HG03060 (cell line): ENCODE measurements around the gene SCNN1G.
"Not testable (repeated sequence)": the region's sequence is repeated elsewhere in the genome, so short reads cannot be mapped to it uniquely, and the experiment has no call there.

Experiments used
- ATAC-seq: cut with Tn5 transposase; IDR thresholded peaks from one replicate; pipeline ENCODE4 v1.9.1; 2021; ENCODE audit warnings: low read depth, moderate number of reproducible peaks; ENCODE audit not compliant: unreplicated experiment

The SCNN1G gene, protein sequence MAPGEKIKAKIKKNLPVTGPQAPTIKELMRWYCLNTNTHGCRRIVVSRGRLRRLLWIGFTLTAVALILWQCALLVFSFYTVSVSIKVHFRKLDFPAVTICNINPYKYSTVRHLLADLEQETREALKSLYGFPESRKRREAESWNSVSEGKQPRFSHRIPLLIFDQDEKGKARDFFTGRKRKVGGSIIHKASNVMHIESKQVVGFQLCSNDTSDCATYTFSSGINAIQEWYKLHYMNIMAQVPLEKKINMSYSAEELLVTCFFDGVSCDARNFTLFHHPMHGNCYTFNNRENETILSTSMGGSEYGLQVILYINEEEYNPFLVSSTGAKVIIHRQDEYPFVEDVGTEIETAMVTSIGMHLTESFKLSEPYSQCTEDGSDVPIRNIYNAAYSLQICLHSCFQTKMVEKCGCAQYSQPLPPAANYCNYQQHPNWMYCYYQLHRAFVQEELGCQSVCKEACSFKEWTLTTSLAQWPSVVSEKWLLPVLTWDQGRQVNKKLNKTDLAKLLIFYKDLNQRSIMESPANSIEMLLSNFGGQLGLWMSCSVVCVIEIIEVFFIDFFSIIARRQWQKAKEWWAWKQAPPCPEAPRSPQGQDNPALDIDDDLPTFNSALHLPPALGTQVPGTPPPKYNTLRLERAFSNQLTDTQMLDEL

DNA sequence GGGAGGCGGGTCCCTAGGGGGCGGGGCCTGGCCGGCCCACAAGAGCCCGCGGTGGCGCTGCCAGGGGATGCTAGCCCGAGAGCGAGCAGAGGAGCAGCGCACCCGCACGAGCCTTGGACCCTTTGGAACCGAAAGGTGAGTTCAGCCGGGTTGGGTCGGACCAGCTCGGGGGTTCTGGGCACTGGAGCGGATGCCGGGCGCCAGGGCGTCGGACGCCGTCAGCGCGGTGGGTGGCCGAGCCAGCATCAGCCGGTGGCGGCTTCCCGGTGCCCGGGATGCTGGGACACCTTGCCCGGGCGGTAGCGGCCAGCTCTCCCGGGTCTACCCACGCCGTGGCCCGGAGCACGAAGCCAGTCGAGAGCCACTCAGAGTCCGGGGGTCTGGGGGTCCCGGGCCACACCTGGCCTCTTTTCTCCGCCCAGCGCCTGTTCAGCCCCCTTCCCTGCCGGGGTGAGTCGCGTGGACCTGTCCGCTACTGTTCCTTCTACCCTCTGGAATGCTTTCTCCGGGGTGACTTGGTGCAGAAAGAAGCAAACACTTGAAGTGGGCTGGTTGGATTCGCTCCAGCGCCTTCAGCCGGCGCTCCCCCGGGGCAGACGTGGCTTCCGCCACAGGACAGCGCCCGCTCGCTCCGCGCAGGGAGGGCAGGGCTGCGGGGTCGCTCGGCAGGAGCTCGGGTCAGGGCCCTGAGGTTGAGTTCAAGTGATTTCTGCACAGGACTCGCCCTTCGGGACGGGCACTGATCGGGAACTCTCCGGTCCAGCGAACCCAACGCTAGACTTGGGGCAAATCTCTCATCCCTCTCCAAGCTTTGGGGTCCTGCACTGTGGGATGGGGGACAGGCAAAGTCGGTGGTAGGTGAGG lies at the start of gene SCNN1G:
SCNN1G (plus strand) TSS at position 67 of the 864 bp plus-strand sequence. CDS start 3,527 bp downstream, outside the sequence.
- ATAC-seq: no peak

DNA sequence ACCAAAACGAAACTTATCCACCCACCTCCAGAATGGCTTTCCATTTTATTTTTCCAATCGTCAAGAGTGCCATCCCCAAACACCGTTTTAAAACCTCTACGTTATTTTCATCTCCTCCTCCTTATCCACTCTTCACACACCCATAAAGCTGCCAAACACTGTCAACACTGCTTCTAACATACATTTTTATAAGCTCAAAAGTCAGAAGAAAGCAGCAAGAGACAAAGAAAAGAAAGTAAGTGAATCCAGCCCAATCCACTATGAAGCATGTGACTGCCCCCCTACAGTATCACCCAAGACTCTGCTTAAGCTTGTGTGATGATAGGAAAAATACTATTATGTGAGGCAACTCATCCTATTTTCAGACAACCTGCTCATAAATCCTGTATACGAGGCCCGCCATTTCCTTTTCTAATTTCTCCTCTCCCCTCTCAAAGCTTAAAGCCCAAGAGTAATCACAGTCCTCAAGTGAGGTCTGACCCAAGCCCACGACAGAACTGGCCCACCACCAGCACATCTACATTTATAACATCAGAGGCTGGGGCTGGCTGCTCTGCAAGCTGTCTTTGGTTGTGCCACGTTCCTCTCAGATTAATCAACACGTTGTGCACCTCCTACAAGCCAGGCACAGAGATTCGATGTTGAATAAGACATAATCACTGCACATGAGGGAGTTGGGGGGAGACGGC lies 49.6 kb upstream of the SCNN1G start:
- no peak for ATAC-seq

DNA sequence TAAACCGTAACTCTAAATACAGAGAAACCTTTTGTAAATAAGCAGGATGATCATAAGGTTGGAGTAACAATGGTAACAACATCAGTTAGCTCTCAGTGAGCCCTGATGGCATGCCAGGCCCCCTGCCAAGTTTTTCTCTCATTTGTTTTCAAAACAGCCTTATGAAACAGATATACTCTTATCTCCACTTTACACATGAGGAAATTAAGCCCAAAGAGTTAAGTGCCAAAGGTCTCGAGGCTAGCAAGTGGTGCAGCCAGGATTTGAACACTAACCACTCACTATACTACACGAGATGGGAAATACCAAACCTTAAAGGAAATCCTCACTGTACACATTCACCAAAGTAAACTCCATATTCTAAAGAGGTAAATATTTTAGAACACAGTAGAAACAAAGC lies 48.3 kb upstream of the SCNN1G start:
- no peak for ATAC-seq

DNA sequence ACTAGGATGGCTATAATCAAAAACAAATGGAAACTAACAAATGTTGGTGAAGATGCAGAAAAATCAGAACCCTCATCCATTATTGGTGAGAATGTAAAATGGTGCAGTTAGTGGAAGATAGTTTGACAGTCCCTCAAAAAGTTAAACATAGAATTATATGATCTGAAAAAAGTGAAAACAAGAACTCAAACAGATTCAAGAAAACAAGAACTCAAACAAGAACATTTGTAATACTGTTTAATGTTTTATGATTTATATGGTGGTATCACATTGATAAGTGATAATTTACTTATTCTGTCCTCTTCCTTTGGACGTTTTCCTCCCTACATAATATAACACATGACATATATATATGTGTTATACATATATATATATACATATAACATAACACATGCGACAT lies 45.3 kb upstream of the SCNN1G start:
- ATAC-seq: no peak

DNA sequence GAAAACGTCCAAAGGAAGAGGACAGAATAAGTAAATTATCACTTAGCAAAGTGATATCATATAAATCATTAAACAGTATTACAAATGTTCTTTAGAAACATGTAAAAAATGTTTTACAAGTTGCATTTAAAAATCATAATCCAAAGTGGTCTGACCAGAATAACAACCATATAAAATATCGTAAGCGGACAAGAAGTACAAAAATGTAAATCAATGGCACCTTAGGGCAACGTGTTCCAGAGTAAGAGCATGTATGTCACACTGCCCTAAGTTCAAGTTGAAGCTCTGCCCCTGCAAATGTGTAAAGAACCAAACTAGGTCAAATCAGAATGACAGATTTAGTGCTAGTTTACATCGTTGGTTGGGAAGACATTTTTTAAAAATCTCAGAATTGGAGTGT lies 44.7 kb upstream of the SCNN1G start:
- no peak for ATAC-seq

DNA sequence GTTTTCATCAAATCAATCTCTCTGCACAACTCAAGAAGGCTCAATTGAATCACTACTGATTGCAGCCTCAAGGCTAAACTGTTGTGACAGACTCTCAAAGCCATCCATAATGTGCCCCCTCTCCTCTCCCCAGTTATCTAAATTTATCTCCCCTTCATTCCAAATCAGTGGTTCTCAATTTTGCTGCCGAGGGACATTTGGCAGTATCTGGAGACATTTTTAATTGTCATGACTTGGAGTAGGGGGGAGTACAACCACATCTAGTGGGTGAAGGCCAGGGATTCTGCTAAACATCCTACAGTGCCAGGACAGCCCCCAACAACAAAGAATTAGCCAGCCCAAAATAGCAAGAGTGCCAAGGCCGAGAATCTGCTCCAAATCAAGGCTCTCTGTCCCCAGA lies 42.4 kb upstream of the SCNN1G start:
- no peak for ATAC-seq

DNA sequence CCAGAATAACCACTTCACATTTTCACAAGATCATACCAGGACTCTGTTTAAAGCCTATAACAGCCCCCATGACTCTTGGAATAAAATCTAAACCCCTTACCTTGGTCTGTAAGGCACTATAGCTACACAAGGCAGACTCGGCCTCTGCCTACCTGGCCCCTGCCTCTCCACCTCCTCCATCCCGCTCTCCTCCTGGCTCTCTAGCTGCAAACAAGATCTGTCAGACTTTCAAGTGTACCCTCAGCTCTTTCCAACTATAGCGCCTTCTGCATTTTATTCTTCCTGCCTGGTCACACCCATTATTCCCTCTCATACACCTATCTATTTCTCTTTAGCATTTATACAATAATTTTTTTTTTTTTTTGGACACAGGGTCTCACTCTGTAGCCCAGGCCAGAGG lies 41.5 kb upstream of the SCNN1G start:
- ATAC-seq: no peak

DNA sequence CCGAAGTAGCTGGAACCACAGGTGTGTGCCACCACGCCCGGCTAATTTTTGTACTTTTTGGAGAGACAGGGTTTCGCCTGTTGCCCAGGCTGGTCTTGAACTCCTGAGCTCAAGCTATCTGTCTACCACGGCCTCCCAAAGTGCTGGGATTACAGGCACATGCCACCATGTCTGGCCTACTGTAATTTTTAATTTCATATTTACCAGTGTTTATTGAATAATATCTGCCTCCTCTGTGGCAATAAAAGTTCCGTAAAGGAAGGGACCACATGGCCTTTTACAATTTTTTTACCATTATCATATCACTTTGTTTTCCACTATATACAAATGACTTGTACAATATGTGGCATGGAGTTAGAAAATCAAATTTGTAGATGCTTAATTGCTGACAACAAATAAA lies 41.0 kb upstream of the SCNN1G start:
- no peak for ATAC-seq

DNA sequence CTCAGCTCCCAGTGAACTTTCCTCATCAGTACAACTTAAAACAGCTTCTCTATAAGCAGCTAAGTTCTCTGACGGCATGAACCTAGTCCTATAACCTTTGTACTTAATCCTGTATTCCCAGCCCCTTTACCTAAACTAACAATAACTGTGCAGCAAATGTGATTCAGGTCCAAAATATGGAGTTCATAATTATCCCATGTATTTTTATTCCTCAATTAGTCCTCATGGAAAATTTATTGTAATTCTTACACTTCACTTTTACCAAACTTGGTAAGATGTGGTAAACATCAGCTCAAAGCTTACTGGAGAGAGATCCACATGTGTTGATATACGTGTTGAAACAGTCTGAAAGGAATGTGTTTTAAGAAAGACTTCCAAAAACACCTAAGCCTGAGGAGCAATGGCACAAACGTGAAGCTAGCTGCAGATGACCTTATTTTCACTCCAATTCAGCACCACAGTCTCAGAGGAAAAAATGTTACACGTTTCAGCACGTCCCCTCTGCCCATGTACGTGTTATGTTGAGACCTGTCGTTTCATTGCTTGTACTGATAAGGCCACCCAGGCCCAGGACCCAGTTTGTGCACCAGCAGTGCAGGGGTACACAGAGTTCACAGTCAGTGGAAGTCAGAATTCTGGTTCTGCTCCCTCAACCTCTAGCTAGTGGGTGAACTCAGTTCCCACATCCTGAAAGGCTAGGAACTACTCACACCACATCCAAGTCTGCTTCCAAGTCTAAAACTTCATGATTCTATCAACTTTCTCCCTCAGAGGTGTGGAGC lies 40.4 kb upstream of the SCNN1G start:
- ATAC-seq: no peak

DNA sequence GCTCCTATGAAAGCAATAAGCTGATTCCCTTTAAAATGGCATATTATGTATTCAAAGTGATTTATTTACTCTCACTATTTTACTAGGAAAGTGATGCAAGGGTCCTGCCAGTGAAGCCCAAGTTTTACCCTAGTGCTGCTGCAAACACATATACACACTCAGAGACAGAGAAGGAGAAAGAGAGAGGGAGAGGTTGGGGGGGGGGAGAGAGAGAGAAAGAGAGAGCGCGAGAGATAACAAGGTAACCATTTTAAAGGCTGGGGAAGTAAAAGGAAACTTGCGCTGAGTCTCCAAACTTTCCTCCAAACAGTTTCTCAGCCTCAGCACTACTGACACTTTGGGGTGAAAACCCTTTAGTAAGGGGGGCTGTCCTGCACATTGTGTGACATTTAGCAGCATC lies 39.2 kb upstream of the SCNN1G start:
- ATAC-seq: no peak

DNA sequence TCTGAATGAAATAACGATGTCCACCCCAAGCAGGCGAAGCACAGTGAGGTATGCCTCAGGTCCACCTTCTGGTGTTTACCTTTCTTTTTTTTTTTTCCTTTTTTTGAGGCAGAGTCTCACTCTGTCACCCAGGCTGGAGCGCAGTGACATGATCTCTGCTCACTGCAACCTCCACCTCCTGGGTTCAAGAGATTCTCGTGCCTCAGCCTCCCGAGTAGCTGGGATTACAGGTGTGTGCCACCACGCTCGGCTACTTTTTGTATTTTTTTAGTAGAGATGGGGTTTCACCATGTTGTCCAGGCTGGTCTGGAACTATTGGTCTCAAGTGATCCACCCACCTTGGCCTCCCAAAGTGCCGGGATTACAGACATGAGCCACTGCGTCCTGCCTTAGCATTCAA lies 38.2 kb upstream of the SCNN1G start:
- not testable (repeated sequence) for ATAC-seq

DNA sequence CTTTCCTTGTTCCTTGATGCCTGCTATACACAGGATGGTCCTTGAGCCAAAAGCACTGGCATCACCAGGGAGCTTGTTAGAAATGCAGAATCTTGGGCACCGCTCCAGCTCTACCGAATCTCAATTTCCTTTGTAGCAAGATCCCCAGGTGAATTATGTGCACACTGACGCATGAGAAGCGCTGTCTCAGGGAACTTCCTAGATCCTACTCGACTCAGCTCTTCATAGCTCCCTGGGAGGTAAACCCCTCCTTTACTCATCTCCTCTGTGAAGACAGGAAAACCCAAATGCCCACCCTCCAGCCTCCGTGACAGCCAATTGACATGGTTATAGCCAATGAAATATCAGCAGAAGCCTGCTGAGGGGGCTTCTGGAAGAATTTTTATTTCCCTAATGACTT lies 37.4 kb upstream of the SCNN1G start:
- ATAC-seq: no peak

DNA sequence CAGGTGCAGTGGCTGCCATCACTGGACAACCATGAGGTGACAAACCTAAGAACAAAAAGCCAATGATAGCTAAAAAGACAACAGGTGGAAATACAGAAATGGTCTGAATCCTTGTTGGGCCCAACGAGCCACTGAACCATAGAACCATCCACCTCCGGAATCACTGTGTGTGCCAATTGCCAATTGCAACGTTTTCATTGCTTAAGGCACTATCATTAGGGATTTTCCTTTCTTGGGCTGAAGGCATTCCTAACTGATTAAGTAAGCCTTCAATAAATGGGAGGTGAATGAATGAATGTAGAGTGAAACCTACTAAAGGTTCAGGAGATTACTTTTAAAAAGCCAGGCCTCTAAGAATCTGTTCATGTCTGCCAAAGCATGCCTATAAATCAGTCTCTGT lies 36.9 kb upstream of the SCNN1G start:
- ATAC-seq: no peak

DNA sequence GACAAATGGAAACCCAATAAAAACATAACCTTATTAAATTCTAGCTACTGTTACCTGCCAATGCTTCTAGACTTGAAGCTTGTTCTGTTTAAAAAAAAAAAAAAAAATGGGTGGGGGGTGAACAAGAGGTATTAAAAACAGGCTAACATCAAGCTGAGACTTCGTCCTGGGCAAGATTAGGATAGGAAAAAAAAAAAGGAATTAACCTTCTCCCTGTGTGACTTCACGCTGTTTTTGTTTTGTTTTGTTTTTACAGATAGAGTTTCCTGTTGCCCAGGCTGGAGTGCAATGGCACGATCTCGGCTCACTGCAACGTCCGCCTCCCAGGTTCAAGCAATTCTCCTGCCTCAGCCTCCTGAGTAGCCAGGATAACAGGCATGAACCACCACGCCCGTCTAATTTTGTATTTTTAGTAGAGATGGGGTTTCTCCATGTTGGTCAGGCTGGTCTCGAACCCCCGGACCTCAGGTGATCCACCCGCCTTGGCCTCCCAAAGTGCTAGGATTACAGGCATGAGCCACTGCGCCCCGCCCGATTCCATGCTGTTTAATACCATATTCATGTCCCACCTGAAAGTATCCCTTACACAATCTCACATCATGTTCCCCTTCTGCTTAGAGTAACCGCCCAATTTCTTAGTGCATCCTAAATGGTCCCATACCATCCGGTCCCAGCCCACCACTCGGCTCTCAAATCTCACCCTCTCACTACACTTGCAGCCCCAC lies 35.5 kb upstream of the SCNN1G start:
- ATAC-seq: no peak

DNA sequence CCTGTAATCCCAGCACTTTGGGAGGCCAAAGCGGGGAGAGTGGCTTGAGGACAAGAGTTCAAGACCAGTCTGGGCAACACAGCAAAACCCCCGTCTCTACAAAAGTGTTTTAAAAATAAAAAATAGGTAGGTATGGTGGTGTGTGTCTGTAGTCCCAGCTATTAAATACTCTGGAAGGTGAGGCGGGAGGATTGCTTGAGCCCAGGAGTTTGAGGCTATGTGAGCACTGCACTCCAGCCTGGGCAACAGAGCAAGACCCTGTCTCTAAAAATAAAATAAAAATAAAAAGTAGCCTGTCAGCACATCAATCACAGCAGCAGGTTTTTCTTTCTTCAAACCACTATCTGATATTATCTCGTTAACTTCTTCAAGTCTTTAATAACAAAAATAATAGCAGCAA lies 34.9 kb upstream of the SCNN1G start:
- ATAC-seq: no peak

DNA sequence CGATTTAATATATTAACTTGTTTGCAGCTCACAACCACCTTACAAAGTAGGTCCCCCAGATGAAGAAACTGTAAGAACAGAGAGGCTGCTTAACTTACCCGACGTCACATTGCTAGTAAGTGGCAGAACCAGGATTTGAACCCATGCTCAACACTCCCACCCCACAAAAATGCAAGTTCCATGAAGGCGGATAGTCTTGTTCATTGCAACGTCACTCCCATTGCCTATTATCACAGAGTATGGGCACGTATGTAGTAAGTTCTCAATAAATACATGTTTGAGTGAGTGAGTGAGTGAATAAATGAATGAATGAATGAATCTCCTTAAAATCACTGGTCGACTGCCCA lies 34.4 kb upstream of the SCNN1G start:
- ATAC-seq: no peak

DNA sequence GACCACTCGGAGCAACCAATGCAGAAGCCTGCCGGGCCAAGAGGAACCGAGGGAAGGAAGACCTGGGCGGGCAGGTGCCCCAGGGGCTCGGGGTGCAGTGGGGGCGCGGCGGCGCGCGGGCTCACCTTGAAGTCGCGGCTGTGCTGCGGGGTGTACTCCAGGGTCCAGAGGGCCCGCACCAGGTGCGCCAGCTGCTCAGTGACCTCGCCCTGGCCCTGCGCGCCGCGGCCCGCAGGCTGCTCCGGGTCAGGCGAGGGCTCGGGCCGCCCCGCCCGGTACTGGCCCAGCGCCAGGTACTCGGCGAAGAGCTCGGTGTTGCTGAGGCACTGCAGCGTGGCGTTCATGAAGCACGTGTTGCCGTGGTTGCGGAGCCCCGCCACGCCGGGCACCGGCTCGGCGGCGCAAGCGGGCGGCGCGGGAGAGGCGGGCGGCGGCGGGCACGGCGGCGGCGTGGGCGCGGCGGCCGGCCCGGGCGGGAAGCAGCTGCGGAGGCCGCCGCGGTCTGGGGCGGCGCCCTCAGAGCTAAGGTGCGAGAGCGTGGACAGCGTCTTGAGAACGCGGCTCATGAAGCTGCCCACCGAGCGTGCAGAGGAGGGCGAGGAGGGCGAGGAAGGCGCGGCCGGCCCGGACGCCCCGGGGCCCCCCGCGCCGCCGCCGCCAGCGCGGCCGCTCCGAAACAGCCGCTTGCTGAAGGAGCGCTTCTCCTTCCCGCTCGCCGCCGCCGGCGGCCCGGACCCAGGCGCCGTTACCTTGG lies 33.9 kb upstream of the SCNN1G start:
- peak; percentile 23 for ATAC-seq

DNA sequence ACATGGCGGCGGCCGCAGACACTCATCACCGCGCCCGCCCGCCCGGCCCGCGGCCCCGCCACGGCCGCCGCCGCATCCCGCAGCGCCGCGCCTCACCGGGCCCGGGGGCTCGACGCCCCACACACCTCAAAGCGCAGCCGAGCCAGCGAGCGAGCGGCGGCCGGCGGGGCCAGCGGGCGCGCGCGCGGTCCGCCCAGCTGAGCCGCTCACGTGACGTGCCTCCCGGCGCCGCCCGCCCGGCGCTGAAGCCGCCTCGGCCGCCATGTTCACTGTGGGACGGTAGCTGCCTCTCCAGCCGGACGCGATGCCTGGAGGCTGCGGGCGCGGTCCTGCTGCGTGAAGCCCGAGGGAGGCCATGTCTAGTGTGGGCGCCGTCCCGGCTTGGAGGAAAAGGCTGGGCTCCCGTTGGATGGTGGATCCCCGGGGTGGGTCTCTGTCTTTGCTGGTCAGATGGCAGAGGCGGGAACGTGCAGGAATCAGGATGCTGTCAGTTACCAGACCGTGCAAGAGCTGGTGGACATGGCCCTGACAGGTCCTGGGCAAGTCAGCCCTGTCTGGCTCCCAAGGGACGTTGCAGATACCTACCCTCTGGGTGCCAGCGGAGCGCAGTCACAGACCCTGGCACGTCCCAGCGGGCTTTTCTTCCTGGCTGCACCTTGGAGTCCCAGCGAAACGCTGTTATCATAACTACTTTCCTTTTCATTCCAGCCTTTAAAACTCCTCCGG lies 33.1 kb upstream of the SCNN1G start, which contains the start of gene USP31:
USP31 (minus strand) TSS at position 186 of the 726 bp plus-strand sequence; CDS start at position 4, 182 bp downstream.
- peak; percentile 71 for ATAC-seq
